Endodermal cell (in vitro differentiated cells): ENCODE data around the gene NCAM1. TPM values are rescaled to one million over a fixed set of nuclear protein-coding genes. Genes with fewer than 3 reads are reported as not detected.

ENCODE experiments used
- DNase-seq: peaks from one replicate; pipeline ENCODE4 v3.0.0-alpha.2; 2017
- H3K27ac ChIP-seq: 2 replicates; pipeline ENCODE4 v1.5.1; 2013; ENCODE audit warnings: mild to moderate bottlenecking, low read depth, low read length, moderate library complexity
- H3K27me3 ChIP-seq: 2 replicates; pipeline ENCODE4 v1.6.1; 2013; ENCODE audit warnings: mild to moderate bottlenecking, low read length, moderate library complexity; ENCODE audit not compliant: insufficient read depth, control insufficient read depth, poor library complexity, severe bottlenecking
- H3K36me3 ChIP-seq: 2 replicates; pipeline ENCODE4 v1.7.0; 2013; ENCODE audit warnings: mild to moderate bottlenecking, low read length, moderate library complexity; ENCODE audit not compliant: control insufficient read depth, insufficient read depth
- H3K4me1 ChIP-seq: one replicate; pipeline ENCODE4 v1.7.0; 2013; ENCODE audit warnings: low read length; ENCODE audit not compliant: control insufficient read depth, insufficient read depth
- H3K4me3 ChIP-seq: 2 replicates; pipeline ENCODE4 v1.5.1; 2013; ENCODE audit warnings: mild to moderate bottlenecking, low read length, moderate library complexity
- H3K9ac ChIP-seq: 2 replicates; pipeline ENCODE4 v1.6.1; 2013; ENCODE audit warnings: mild to moderate bottlenecking, low read length, moderate library complexity; ENCODE audit not compliant: poor library complexity, severe bottlenecking; ENCODE audit errors: extremely low read depth
- H3K9me3 ChIP-seq: 2 replicates; pipeline ENCODE4 v1.6.1; 2013; ENCODE audit warnings: mild to moderate bottlenecking, low read length, moderate library complexity; ENCODE audit not compliant: control insufficient read depth
- H3K27ac Mint-ChIP-seq: 2 replicates; pipeline ENCODE4 v1.8.0; 2020; ENCODE audit warnings: mixed read lengths
- H3K27me3 Mint-ChIP-seq: 2 replicates; pipeline ENCODE4 v1.8.0; 2021; ENCODE audit warnings: mild to moderate bottlenecking, mixed read lengths; ENCODE audit not compliant: insufficient read depth
- H3K36me3 Mint-ChIP-seq: 2 replicates; pipeline ENCODE4 v1.8.0; 2020; ENCODE audit warnings: low read depth, mixed read lengths
- H3K4me1 Mint-ChIP-seq: 2 replicates; pipeline ENCODE4 v1.8.0; 2020; ENCODE audit warnings: mixed read lengths
- H3K4me3 Mint-ChIP-seq: 2 replicates; pipeline ENCODE4 v1.8.0; 2020; ENCODE audit warnings: mild to moderate bottlenecking, moderate library complexity, mixed read lengths
- H3K9me3 Mint-ChIP-seq: 2 replicates; pipeline ENCODE4 v1.8.0; 2020; ENCODE audit warnings: mild to moderate bottlenecking, mixed read lengths
- WGBS, 2 experiments: methylation state at CpG; one replicate each; pipeline versions ENCODE4 v1.1.5 to v1.1.7; 2013; ENCODE audit warnings: missing lambda C conversion rate in 2 of 2, mixed read lengths in 1 of 2; ENCODE audit not compliant: insufficient coverage in 1 of 2, insufficient read length in 1 of 2; 5-methylcytosine and 5-hydroxymethylcytosine counted together
- total RNA-seq, 2 donors: library from RNA; stranded (reverse); fragmentation: NEBNext Ultra II Directional in 1 of 2; extraction: Animal tissue kit (Norgen Biotek cat#: 25700) in 1 of 2; gene quantifications; 2 replicates in 1 of 2; 3 replicates in 1 of 2; pipeline ENCODE4 v1.2.1, GENCODE V29; 2021
- TF ChIP-seq, protein P1 (sequence below): fragments of 200-600 bp; sonication (generic); conservative IDR thresholded peaks from 2 replicates; pipeline ENCODE4 v1.5.0; 2021; ENCODE audit warnings: antibody characterized with exemption, mild to moderate bottlenecking

NCAM1 gene
- total RNA-seq, 2 donors from 2014 or later, result 1.6 to 2.9 TPM

DNA sequence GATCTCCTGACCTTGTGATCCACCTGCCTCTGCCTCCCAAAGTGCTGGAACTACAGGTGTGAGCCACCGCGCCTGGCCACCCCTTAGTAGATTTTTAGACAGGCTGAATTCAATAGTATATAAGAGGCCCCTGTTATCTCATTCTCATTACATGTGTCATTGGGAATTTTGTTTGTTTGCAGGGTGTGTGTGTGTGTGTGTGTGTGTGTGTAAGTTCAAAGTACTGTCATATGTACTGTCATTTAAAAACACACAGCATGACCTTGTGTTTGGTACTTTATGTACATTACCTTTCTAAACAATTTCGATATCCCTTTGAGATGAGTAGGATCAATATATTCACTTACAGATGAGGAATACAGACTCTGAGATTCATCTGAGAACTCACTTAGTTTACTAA is 234.5 kb downstream of the NCAM1 start:
- no peaks in the 10 kb centered on the region for H3K9me3 ChIP-seq
- Mint-ChIP-seq H3K36me3 (no peaks in the 10 kb centered on the region), H3K4me1 (peaks cover 27% of the 10 kb centered on the region), H3K27ac (no peak overlapping the region), H3K9me3 (no peaks in the 10 kb centered on the region), H3K27me3 (no peaks in the 10 kb centered on the region), H3K4me3 (no peak overlapping the region)
- TF ChIP-seq, protein P1, sequence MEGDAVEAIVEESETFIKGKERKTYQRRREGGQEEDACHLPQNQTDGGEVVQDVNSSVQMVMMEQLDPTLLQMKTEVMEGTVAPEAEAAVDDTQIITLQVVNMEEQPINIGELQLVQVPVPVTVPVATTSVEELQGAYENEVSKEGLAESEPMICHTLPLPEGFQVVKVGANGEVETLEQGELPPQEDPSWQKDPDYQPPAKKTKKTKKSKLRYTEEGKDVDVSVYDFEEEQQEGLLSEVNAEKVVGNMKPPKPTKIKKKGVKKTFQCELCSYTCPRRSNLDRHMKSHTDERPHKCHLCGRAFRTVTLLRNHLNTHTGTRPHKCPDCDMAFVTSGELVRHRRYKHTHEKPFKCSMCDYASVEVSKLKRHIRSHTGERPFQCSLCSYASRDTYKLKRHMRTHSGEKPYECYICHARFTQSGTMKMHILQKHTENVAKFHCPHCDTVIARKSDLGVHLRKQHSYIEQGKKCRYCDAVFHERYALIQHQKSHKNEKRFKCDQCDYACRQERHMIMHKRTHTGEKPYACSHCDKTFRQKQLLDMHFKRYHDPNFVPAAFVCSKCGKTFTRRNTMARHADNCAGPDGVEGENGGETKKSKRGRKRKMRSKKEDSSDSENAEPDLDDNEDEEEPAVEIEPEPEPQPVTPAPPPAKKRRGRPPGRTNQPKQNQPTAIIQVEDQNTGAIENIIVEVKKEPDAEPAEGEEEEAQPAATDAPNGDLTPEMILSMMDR, result no peak
- WGBS, 2 experiments, result 76 to 98% methylated on average over 3 of the region's 3 CpGs
- H3K4me3 ChIP-seq, result no peak overlapping the region
- no peak for DNase-seq
- H3K27ac ChIP-seq, result no peak overlapping the region
- H3K36me3 ChIP-seq, result no peaks in the 10 kb centered on the region
- peaks cover 12% of the 10 kb centered on the region for H3K4me1 ChIP-seq
- H3K9ac ChIP-seq, result no peak overlapping the region
- no peaks in the 10 kb centered on the region for H3K27me3 ChIP-seq

DNA sequence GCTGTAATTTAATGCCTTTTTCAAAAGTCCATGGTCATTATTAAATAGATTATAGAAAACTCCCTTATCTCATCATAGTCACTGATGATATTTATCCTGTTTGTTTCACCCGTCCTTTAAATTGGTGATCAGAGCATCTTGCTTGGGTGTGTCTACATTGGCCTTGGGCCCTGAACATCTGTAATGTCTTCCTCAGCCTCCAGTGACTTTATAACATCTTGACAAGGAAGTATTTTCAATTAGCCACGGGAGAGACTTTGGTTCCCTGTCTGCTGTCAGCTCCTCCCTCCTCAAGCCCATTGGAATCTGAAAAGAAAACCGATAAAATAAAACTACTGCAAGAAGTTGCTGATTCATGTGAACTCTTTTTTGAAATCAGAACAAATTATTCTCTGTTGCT is 236.2 kb downstream of the NCAM1 start:
- H3K27ac ChIP-seq, result no peak overlapping the region
- H3K4me3 ChIP-seq, result no peak overlapping the region
- no peaks in the 10 kb centered on the region for H3K9me3 ChIP-seq
- H3K9me3 Mint-ChIP-seq, result no peaks in the 10 kb centered on the region
- DNase-seq, result no peak
- H3K4me1 Mint-ChIP-seq, result peaks cover 11% of the 10 kb centered on the region
- TF ChIP-seq, protein P1, result no peak
- H3K9ac ChIP-seq, result no peak overlapping the region
- WGBS, 2 experiments, result 70 to 84% methylated on average over 3 of the region's 3 CpGs
- no peak overlapping the region for H3K4me3 Mint-ChIP-seq
- peaks cover 3% of the 10 kb centered on the region for H3K27me3 Mint-ChIP-seq
- H3K4me1 ChIP-seq, result no peaks in the 10 kb centered on the region
- no peak overlapping the region for H3K27ac Mint-ChIP-seq
- H3K36me3 Mint-ChIP-seq, result no peaks in the 10 kb centered on the region
- H3K27me3 ChIP-seq, result no peaks in the 10 kb centered on the region
- H3K36me3 ChIP-seq, result no peaks in the 10 kb centered on the region

- H3K27ac Mint-ChIP-seq, result no peak overlapping the region
- H3K4me1 ChIP-seq, result no peaks in the 10 kb centered on the region
- no peak overlapping the region for H3K4me3 Mint-ChIP-seq
These were observed 237.9 kb downstream of the NCAM1 start for GRCh38 chr11:113198972-113199661.

More at GRCh38 chr11:113198972-113199661, 237.9 kb downstream of the NCAM1 start:
- no peaks in the 10 kb centered on the region for H3K36me3 ChIP-seq
- H3K9me3 ChIP-seq, result no peaks in the 10 kb centered on the region
- H3K9me3 Mint-ChIP-seq, result no peaks in the 10 kb centered on the region
- TF ChIP-seq, protein P1, result no peak
- H3K27me3 Mint-ChIP-seq, result peaks cover 3% of the 10 kb centered on the region
- DNase-seq, result no peak
- H3K27ac ChIP-seq, result no peak overlapping the region
- no peaks in the 10 kb centered on the region for H3K36me3 Mint-ChIP-seq
- no peak overlapping the region for H3K9ac ChIP-seq
- no peak overlapping the region for H3K4me3 ChIP-seq
- WGBS, 2 experiments, result 89 to 94% methylated on average over 4 to 8 of the region's 10 CpGs
- H3K4me1 Mint-ChIP-seq, result peaks cover 2% of the 10 kb centered on the region
- H3K27me3 ChIP-seq, result no peaks in the 10 kb centered on the region
